Measurements from ENCODE around the gene SLC7A7. TPM values are rescaled to one million over a fixed set of nuclear protein-coding genes. Genes with fewer than 3 reads are reported as not detected.
"Not testable (repeated sequence)": the region's sequence is repeated elsewhere in the genome, so short reads cannot be mapped to it uniquely, and the experiment has no call there.

Gene SLC7A7
- total RNA-seq, 1 donor from 2014 or later = 1.9 TPM

- DNase-seq (ENCODE audit: low read depth in 2 of 2) = no peak
Measured at GRCh38 chr14:22793976-22794375, 21.3 kb downstream of the SLC7A7 start.

DNA sequence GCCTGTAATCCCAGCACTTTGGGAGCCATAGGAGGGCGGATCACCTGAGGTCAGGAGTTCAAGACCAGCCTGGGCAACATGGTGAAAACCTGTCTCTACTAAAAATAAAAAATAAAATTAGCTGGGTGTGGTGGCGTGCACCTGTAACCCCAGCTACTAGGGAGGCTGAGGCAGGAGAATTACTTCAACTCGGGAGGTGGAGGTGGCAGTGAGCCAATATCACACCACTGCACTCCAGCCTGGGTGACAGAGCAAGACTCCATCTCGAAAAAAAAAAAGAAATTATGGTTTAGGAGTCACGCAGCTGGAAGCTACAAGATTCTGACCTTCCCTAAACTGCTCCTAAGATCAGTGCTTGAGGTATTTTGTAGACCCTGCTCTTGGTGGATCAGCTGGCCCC lies 21.7 kb downstream of the SLC7A7 start:
- not testable (repeated sequence) for DNase-seq (ENCODE audit: low read depth in 2 of 2)

- no peak for DNase-seq (ENCODE audit: low read depth in 2 of 2)
Measured at GRCh38 chr14:22792158-22792557, 23.1 kb downstream of the SLC7A7 start.

GRCh38 chr14:22791301-22791700 lies 23.9 kb downstream of the SLC7A7 start:
- DNase-seq (ENCODE audit: low read depth in 2 of 2) = no peak

GRCh38 chr14:22786685-22787084 lies 28.6 kb downstream of the SLC7A7 start:
- no peak for DNase-seq (ENCODE audit: low read depth in 2 of 2)

DNA sequence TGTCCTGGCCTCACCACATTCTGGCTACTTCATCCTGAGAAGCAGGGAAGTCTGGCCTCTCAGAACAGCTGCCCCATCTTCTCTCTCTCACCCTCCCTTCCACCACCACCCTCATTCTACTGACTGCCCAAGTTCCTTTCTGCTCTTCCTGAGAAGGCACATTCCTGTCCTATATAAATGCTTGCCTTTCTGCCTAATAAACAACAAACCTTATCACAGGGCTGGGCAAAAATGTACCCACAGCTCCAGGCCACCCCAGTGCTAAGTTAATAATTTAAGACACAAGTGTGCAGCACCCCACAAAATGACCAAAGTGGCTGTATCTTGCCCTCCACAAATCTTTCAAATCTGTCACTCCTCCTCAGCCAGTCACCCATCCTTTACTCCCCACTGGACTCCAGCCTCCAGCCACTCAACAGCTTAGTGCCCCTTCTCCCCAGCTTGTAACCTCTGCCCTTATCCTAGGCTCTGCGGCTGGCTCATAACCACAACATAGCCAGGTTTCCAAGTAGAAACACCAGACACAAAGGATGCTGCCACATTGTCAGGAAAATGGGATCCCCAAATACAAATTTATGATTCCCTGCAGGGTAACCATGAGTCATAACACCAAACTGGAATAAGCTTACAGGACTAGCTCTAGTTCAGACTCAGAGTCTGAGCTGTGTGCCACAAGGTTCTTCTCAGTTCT lies 33.8 kb downstream of the SLC7A7 start:
- DNase-seq (ENCODE audit: low read depth in 2 of 2) = no peak

DNA sequence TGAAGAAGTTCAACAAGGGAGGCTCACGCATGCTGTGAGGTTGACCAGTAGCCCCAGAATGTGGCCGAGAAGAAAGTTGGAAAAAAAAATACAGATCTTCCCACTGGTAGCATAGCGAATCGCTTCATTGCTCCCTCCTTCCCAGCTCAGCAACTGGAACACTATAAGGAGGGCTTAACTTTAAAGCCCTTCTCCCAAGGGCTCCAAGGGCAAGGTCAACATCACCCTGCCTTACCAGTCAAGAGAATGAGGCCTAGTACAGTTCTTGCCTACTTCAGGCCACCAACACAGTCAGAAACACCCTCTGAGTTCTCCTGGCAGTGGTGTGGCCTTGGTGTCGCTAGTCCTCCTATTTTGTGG lies 34.3 kb downstream of the SLC7A7 start:
- DNase-seq (ENCODE audit: low read depth in 2 of 2) = no peak

GRCh38 chr14:22780105-22780679 lies 35.0 kb downstream of the SLC7A7 start:
- no peak for DNase-seq (ENCODE audit: low read depth in 2 of 2)

GRCh38 chr14:22778084-22778483 lies 37.2 kb downstream of the SLC7A7 start:
- DNase-seq (ENCODE audit: low read depth in 2 of 2) = no peak

DNA sequence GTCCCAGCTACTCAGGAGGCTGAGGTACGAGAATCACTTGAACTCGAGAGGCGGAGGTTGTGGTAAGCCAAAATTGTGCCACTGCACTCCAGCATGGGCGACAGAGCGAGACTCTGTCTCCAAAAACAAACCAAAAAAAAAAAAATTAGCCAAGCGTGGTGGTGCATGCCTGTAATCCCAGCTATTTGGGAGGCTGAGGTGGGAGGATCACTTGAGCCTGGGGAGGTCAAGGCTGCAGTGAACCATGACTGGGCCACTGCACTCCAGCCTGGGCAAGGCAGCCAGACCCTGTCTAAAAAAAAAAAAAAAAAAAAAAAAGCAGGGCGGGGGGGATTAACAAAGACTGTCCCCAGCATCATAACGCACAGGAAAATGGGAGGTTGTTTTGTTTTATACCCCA lies 38.4 kb downstream of the SLC7A7 start:
- not testable (repeated sequence) for DNase-seq (ENCODE audit: low read depth in 2 of 2)

DNA sequence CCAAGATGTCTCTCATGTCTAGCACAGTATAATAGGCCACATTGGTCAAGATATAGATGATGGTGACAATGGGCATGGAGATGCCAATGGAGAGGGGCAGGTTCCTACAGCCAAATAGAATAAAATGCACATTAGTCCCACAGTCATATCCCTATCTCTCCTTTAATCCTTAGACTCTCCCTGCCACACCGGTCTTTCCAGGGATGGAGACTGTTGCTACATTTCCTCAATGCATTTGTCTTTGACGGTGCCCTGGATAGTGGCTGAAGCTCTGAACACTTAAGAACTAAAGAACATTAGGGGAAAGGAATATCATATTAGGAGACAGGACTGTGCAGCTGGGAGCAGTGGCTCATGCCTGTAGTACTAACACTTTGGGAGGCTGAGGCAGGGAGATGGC lies 39.0 kb downstream of the SLC7A7 start:
- no peak for DNase-seq (ENCODE audit: low read depth in 2 of 2)

DNA sequence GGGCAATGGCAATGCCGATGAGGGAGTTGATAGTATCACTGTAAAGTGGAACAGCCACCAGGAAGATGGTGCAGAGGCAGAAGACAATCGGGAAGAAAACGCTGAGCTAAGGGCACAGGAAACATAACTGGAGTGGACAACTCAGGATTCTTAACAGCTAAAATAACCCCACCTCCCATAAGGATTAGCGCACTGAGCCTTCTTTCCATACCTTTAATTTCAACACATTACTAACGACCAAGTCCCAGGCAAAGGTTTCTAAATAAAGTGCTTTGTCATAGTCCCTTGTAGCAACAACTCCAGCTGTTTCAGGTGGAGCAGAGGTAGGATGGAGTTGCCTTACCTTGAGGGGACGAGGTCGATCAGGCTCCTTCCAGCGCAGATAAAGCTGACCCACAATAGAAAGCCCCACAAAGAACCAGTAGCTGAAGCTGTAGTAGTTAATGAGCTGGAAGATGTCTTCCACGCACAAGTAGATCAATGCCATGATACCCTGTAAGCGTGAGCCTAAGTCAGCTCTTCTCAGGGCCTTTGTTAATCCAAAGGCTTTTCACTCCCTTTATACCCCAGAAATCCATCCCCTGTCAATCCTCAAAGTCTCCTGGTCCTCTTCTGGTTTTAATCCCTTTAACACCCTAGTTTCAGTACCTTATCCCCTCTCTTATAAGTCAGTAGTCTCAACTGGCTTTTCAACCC lies 41.1 kb downstream of the SLC7A7 start:
- DNase-seq (ENCODE audit: low read depth in 2 of 2) = no peak

DNA sequence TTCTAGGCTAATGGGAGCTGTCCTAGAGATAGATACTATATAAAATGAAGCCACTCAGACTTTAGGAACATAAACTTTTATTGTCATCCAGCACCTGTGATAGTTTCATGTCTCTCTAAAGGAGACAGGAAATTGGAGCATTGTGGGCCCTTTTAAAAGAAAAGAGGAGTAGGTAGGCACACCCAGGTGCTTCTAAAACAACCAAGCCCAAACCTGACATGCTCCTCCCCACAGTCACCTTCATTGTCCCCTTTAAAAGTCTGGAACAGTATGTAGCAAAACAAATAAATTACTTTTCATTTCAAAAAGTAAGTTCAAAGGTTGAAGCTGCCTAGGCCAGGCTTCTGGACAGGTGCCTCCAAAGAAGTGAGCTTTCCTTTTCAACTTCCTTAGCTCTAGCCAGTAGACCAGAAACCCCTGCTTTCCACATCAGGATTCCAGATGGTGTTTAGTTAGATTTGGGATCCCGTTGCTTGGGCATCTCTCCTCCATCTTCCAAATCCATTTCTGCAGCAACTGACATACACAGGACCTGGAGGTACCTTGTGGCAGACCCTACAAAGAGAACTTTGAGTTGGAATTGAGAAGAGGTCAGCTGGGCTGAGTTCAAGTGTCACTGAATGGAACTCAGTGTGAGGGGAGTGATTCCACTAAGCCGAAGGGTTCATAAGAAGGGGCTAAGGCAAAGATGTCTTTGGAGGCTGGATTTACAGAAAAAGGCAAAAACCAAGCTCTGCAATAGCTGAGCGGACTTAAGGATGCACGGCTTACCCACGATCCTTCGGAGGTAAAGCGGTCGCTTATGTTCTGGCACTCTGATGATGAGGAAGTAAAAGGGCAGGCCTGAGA lies 41.8 kb downstream of the SLC7A7 start:
- no peak for DNase-seq (ENCODE audit: low read depth in 2 of 2)

DNA sequence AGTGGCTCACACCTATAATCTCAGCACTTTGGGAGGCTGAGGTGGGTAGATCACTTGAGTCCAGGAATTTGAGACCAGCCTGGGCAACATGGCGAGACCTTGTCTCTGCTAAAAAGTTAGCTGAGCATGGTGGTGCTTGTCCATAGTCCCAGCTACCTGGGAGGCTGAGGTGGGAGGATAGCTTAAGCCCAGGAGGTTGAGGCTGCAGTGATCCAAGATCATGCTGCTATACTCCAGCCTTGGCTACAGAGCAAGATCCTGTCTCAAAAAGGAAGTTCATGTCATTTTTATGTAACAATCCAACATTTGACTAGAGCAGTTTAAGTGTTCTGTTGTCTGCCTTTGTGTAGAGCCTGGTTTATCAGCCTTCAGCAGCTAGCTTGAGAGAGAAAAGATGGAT lies 42.5 kb downstream of the SLC7A7 start:
- DNase-seq (ENCODE audit: low read depth in 2 of 2) = no peak

GRCh38 chr14:22770481-22771187 lies 44.6 kb downstream of the SLC7A7 start:
- DNase-seq (ENCODE audit: low read depth in 2 of 2) = no peak

GRCh38 chr14:22769369-22769768 lies 45.9 kb downstream of the SLC7A7 start:
- no peak for DNase-seq (ENCODE audit: low read depth in 2 of 2)

GRCh38 chr14:22768947-22769346 lies 46.3 kb downstream of the SLC7A7 start:
- DNase-seq (ENCODE audit: low read depth in 2 of 2) = no peak

GRCh38 chr14:22767323-22767589 lies 48.0 kb downstream of the SLC7A7 start:
- DNase-seq (ENCODE audit: low read depth in 2 of 2) = no peak

DNA sequence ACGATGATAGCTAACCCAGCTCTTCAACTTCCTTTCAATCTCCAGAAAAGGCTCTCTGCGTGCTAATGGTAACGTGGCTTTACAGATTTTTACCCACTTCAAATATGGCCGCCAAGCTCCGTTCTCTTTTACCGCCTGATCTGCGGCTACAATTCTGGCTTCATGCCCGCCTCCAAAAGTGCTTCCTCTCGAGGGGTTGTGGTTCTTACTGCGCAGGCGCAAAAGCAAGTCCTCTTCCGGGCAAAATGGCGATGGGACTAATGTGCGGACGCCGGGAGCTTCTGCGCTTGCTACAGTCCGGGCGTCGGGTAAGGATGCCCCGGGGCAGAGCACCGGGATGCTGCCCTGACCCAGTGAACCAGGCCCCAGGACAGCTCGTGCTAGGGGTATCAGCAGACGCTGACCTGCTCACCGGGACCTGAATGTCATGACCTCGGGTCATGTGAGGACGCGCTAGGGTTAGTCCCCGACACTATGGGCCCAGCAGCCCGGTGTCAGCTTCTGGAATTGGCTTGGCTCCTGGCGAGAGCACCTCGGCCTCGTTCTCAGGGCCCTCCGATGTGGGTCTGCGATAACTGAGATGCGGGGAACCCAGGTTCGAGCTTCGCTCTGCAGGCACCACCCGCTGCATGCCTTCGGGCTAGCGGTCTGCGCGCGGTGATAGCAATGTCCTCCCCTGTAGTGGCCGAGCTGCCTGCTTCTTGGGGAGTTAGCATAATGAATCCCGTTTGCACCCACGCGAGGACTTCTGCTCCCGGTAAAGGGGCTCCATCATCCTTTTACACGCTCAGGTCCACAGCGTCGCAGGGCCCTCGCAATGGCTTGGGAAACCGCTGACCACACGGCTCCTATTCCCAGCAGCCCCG lies 48.5 kb downstream of the SLC7A7 start, which contains the start of gene OXA1L:
TSS of gene OXA1L (plus strand) at position 232 of the 866 bp plus-strand sequence. CDS start at position 246, 14 bp downstream.
- DNase-seq (ENCODE audit: low read depth in 2 of 2) = peak; percentile 95 to 96

DNA sequence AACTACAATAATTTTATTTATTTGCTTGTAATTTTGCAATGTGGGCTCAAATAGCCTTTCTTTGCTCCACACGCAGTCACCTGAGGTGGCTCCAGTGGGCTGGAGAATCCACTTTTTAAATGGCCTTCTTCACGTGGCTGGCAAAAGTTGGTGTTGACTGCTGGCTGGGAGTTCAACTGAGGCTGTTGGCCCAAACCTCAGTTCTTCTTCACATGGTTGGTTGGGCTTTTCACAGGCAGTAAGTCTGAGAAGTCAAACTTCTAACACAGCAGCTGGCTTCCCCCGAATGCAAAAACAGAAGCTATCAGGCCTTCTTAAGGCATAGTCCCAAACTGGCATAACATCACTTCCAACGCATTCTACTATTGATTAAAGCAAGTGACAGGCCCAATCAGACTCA lies 50.9 kb downstream of the SLC7A7 start:
- no peak for DNase-seq (ENCODE audit: low read depth in 2 of 2)

GRCh38 chr14:22761734-22762133 lies 53.5 kb downstream of the SLC7A7 start:
- DNase-seq (ENCODE audit: low read depth in 2 of 2) = no peak

Measured in dermis microvascular lymphatic vessel endothelial cell (primary cell).